Stimulated activated CD8-positive, alpha-beta memory T cell treated with anti-CD3 and anti-CD28 coated beads, Interleukin-12 subunit alpha, Interleukin-12 subunit beta, amount 100 ng/mL, for 1 hour (primary cell): Measurements from ENCODE around the gene ALG13.
"Not testable (repeated sequence)": the region's sequence is repeated elsewhere in the genome, so short reads cannot be mapped to it uniquely, and the experiment has no call there.

Source experiments
- DNase-seq: peaks from one replicate; pipeline ENCODE4 v3.0.0-alpha.2; 2020; ENCODE audit warnings: low read depth

ALG13 gene

DNA sequence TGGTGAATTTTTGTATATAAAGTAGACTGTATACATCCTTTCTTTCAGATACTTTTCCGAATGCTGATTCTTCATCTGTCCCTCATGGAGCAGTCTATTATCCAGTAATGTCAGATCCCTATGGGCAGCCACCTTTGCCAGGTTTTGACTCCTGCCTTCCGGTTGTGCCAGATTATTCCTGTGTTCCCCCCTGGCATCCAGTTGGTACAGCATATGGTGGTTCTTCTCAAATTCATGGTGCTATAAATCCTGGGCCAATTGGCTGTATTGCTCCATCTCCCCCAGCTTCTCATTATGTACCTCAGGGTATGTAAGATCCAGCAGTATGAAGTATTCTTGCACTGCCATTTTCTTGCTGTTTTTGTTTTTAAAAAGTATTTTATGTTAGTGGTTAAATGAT, 78.7 kb downstream of the ALG13 start:
- DNase-seq, result no peak

DNA sequence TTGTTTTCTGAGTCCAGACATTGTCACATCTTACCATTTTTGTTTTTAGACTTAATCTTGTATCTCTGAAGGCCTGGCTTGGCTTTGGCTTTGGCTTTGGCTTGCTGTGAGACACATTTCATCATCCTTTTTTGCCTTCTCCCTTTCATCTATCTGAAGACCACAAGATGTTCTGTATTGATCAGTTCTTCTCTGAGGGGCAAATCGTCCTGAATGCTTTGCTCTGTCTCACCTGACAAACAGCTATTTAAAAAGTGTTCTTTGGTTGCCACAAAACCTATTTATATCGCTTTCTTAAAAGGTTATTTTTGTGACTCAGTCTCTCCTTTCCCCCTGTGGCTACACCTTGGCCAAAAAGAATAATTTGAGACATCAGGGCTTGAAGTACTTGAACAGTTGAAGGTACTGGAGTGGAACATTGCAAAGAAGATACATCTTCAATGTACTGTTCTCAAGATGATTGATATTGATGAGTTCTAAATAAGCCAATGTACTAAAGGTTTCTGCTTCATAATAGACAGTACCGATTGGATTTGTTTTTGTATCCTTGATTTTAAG, 80.7 kb downstream of the ALG13 start:
- DNase-seq, result no peak

DNA sequence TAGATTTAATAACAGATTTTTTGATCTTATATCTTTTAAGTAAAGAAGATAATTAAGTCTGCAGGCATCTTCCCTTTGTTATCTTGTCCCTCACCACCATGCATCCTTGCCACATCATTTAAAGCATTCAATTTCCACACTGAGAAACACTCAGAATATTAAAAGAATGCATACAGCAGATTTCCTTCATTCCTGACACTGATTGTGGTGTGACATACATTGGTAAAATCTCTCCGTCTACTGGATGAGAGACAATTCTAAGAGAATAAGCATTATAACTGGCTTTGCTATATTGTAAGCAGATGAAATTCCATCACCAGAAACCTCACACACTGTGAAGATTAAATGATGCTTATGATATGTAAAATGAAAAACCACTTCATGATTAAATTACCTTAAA, 97.6 kb downstream of the ALG13 start:
- no peak for DNase-seq

DNA sequence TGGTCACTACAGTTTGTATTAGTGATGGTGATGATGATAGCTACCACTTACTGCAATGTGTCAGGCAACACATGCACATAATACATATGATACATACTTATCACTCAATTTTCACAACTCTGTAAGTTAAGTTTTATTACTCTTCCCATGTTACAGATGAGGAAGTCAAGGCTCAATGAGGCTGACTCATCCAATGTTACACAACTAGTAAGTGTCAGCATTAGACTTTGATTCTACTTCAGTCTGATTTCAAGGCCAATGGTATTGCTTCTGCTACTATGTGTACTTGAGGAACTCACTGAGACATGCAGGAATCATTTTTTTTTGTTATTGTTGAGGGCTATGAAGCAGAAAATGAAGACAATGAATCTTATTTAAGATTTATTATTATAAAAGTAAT, 98.6 kb downstream of the ALG13 start:
- DNase-seq, result no peak

DNA sequence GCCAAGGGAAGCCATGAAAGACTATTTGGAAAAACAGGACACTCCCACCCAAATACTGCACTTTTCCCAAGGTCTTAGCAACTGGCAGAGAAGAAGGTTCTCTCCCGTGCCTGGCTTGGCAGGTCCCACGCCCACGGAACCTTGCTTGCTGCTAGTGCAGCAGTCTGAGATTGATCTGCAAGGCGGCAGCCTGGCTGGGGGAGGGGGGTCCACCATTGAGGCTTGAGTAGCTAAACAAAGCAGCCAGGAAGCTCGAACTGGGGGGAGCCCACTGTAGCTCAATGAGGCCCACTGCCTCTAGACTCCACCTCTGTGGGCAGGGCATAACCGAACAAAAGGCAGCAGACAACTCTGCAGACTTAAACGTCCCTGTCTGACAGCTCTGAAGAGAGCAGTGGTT, 103.7 kb downstream of the ALG13 start:
- no peak for DNase-seq

DNA sequence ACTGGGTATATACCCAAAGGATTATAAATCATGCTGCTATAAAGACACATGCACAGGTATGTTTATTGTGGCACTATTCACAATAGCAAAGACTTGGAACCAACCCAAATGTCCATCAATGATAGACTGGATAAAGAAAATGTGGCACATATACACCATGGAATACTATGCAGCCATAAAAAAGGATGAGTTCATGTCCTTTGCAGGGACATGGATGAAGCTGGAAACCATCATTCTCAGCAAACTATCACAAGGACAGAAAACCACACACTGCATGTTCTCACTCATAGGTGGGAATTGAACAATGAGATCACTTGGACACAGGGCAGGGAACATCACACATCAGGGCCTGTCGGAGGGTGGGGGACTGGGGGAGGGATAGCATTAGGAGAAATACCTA, 109.1 kb downstream of the ALG13 start:
- DNase-seq, result not testable (repeated sequence)
